ENCODE measurements around the gene ZSWIM4.
"Not testable (repeated sequence)": the region's sequence is repeated elsewhere in the genome, so short reads cannot be mapped to it uniquely, and the experiment has no call there.

The ZSWIM4 gene

DNA sequence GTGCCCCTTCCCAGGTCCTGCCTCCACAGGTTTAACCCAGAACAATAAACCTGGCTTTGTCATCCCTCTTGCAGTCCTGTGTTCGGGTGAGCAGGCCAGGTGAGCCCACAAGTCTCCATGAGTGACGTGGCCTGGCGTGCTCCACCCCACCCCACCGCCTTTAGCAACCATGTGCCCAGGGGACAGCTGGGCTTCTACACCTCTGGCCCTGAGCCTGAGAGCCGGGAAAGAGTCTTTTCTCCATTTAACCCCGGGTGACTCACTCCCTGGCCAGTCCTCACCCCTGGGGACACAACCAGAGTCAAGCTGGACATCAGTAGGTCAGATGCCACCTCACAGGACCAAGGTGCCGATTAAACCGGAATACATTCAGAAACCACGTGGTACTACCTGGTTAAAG lies 16.8 kb upstream of the ZSWIM4 start:
- DNase-seq (ENCODE audit: low spot score) = no peak

DNA sequence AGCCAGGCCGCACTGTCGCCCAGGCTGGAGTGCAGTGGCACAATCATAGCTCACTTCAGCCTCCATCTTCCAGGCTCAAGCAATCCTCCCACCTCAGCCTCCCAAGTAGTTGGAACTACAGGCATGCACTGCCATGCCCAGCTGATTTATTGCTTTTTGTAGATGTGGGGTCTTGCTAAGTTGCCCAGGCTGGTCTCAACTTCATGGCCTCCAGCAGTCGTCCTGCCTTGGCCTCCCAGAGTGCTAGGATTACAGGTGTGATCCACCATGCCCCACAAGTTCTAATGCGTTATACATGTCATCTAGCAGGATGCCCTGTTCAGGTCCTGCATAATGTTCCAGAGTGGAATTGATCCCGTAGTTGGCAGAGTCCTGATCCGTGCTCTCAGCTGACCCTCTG lies 16.4 kb upstream of the ZSWIM4 start:
- no peak for DNase-seq (ENCODE audit: low spot score)

DNA sequence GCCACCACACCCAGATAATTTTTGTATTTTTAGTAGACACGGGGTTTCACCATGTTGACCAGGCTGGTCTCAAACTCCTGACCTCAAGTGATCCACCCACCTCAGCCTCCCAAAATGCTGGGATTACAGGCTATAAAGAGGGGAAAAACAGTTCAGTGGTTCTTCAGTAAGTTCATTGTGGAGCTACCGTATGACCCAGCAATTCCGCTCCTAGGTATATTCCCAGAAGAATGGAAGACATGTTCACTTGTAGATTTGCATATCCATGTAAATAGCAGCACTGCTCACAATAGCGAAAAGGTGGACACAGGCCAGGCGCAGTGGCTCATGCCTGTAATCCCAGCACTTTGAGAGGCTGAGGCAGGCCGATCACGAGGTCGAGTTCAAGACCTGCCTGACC lies 15.4 kb upstream of the ZSWIM4 start:
- DNase-seq (ENCODE audit: low spot score) = not testable (repeated sequence)

DNA sequence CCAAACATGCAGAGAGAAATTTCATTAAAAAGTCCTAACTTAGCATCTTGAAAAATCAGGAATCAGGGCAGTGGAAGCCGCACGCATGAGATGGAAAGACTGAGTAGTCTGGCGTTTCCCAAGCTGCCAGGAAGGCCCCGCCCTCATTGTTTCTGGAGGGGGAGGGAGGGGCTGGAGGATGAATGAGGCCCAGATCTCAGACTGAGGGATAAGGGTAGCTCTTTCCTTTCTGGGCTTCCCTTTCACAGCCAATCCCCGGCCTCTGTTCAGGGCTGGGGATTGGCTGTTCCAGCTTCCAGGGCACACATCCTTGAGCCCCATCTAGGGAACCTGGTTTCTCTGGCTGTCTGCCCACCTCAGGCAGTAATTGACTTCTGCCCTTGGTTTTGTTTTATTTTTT lies 13.7 kb upstream of the ZSWIM4 start:
- no peak for DNase-seq (ENCODE audit: low spot score)

DNA sequence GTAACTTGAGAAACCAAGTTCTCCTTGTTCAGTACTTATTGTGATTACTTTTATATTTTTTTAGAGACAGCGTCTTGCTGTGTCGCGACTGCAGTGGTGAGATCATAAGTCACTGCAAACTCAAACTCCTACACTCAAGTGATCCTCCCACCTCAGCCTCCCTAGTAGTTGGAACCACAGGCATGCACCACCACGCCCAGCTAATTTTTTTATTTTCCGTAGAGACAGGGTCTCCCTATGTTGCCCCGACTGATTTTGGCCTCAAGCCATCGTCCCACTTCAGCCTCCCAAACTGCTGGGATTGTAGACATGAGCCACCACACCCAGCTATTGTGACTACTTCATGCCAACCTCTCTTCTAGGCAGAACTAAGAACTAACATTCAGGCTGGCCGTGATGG lies 12.7 kb upstream of the ZSWIM4 start:
- DNase-seq (ENCODE audit: low spot score) = no peak

DNA sequence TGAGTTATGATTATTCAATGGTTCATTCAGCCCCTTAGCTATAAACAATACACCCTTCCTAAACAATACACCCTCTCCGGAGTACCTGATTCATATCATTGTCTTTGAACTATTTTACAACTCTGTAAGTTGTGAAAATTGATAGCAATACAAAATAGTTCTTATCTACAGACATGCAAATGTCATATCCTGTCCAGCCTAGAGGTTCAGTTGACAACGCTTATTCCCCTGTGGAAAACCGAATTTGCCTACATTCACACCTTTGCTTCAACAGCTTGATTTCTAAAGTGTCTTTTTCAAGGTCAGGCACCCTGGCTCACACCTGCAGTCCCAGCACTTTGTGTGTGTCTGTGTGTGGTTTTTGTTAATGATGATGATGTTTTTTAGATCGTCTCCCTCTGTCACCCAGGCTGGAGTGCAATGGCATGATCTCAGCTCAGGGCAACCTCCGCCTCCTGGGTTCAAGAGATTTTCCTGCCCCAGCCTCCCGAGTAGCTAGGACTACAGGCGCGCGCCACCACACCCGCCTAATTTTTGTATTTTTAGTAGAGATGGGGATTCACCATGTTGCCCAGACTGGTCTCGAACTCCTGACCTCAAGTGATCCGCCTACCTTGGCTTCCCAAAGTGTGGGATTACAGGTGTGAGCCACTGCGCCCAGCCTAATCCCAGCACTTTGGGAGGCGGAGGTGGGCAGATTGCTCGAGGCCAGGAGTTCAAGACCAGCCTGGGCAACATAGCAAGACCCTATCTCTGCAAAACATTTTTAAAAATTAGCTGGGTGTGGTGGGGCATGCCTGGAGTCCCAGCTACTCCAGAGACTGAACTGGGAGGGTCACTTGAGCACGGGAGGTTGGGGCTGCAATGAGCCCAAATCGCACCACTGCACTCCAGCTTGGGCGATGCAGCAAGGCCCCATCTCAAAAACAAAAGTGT lies 11.4 kb upstream of the ZSWIM4 start:
- DNase-seq (ENCODE audit: low spot score) = no peak

DNA sequence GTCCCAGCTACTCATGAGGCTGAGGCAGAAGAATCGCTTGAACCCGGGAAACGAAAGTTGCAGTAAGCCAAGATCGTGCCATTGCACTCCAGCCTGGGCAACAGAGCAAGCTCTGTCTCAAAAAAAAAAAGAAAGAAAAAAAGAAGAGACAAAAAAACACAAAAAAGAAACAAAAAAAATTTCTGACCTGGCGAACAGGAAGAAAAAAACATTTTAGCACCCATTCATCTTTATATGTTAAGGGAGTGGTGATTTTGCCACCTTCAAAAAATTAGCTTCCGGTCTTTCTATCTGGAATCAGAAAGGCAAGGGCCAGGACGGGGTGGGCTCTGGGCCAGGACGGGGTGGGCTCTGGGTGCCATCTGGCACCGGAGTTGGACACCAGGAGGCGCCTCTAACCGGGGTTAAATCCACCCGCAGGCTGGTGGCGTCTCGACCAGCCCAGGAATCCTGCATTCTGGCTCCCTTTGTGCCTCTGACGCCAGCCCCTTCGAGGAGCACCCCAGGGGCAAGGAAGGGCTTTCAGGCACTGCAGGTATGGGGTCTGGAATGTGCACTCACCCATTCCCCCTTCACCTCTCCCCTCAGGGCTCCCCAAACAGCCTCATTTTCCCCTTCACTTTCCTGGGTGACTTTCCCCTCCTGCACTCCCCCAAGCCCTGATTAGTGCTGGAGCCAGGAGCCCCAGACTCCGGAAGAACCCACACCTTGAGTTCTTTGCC lies 10.4 kb upstream of the ZSWIM4 start:
- DNase-seq (ENCODE audit: low spot score) = peak; percentile 73

DNA sequence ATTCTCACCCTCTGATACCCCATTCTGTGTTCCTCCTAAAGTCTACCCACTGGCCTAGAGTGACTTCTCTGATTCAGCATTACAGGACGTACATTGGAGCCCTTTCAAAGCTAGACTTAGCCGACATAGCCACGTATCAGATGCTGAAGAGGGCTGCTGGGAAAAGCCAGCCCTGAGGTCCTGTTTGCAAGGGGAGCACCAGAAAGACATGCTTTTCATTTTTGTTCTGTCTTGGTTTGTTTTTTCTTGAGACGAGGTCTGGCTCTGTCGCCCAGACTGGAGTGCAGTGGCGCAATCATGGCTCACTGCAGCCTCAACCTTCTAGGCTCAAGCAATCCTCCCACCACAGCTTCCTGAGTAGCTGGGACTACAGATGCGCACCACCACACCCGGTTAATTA lies 6.3 kb upstream of the ZSWIM4 start:
- DNase-seq (ENCODE audit: low spot score) = no peak

DNA sequence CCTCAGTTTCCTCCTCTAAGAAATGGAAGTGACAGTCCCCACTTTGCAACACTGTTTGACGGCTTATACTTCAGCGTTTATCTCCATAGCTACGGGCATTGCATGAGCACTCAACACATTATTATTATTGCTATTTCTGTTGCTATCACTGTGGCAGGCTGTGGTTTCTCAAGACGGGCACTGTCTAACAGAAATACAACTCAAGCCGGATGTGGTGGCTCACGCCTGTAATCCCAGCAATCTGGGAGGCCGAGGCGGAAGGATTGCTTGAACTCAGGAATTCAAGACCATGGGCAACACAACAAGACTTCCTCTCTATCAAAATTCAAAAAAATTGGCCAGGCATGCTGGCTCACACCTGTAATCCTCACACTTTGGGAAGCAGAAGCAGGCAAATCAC lies 4.9 kb upstream of the ZSWIM4 start:
- no peak for DNase-seq (ENCODE audit: low spot score)

DNA sequence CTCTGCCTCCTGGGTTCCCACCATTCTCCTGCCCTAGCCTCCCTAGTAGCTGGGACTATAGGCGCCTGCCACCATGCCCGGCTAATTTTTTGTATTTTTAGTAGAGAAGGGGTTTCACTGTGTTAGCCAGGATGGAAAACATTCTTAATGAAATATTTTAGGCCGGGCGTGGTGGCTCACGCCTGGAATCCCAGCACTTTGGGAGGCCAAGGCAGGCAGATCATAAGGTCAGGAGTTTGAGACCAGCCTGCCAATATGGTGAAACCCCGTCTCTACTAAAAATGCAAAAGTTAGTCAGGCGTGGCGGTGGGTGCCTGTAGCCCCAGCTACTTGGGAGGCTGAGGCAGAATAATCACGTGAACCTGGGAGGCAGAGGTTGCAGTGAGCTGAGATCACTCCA lies 1.9 kb upstream of the ZSWIM4 start:
- not testable (repeated sequence) for DNase-seq (ENCODE audit: low spot score)

DNA sequence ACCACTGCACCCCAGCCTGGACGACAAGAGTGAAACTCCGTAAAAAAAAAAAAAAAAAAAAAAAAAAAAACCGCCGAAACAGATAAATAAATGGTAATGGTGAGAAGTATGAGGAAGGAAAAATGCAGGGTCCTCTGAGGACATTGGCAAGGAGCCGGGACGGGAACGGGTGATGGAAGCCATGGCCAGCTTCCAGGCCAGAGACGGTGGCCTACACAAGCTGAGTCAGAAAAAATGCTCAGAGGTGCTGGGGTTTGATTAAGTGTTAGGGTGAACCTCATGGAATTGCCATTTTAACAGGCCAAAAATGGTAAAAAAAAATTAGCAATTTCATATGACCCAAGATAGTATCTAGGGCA lies 866 bp upstream of the ZSWIM4 start:
- no peak for DNase-seq (ENCODE audit: low spot score)

DNA sequence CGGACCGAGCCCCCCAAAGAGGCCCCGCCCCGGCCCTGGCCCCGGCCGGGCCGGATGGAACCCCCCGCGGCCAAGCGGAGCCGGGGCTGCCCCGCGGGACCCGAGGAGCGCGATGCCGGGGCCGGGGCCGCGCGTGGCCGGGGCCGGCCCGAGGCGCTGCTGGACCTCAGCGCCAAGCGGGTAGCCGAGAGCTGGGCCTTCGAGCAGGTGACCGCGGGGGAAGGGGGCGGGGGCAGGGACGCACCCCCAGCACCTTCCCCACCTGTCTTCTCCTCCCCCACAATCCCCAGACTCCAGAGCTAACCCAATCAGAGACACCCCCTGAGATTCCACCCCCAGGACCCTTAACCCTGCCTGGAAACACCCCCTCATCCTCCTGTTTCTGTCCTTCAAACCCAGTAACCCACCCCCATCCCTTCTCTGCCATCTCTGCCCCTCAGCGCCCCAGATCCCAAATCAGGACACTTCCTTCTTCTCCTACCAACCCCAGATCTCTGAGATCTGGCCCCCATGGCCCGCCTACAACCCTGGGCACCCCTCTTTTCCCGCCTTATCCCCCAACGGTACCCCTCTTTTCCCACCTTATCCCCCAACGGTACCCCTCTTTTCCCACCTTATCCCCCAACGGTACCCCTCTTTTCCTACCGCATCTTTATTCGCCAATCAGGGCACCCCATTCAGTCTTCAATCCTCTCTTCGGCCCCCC lies 505 bp downstream of the ZSWIM4 start:
- peak; percentile 53 for DNase-seq (ENCODE audit: low spot score)

DNA sequence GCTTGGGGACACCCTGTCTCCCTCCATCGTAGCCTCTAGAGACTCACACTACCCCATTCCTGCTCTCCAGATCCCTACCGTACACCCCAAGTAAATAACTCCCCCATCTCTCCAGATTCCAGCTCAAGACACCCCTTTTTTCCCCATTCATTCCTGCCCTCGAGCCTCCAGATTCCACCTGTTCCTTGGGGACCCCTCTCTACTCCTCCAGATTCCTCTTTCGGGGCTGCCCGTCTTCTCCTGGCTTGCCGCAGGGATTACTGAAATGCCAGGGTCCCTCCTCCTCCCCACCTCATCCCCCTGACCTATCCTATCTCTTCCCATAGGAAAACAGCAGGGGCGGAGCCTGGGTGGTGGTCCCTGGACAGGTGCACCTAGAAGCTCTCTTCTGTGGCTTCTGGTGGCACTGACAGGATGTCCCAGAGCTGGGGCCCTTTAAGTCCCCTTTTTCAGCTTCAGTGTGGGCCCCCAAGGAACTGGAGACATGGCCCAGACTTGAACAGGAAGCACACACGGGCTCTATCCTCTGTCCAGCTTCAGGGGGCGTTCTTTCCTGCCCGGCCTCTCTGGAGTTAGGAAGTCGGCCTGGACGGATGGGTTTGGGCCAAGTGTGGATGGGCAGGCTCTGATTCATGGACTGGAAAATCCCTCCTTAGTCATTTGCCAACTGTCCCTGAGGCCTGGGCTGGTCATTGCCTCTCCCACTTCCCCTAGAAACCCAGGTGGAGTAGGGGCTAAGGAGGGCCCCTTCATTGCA lies 1.2 kb downstream of the ZSWIM4 start:
- DNase-seq (ENCODE audit: low spot score) = no peak

DNA sequence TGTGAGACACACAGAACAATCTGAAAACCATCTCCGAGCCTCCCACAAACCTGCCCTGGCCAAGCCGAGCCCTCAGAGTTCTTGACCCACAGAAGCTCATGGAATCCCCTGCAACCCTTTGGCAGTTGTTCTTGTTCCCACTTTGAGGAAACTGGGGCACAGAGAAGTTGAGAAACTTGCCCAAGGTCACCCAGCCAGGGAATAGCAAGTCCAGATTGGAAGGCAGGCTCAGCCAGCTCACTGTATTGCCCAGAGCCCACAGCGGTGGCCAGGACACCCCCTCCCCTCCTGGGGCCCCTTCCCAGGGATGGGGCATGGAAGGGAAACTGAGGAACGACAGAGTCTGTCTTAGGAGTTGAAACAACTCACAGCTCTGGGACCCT lies 1.8 kb downstream of the ZSWIM4 start:
- no peak for DNase-seq (ENCODE audit: low spot score)

DNA sequence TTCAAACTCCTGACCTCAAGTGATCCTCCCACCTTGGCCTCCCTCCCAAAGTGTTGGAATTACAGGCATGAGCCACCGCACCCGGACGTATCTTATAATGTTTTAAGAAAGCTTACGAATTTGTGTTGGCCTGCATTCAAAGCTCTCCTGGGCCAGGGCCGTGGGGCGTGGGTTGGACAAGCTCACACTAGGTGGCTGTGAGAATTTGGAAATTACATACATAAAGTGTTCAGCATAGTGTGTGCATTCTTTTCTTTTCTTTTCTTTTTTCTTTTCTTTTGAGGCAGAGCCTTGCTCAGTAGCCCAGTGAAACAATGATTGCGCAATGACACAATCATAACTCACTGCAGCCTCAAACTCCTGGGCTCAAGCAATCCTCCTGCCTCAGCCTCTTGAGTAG lies 2.6 kb downstream of the ZSWIM4 start:
- no peak for DNase-seq (ENCODE audit: low spot score)

DNA sequence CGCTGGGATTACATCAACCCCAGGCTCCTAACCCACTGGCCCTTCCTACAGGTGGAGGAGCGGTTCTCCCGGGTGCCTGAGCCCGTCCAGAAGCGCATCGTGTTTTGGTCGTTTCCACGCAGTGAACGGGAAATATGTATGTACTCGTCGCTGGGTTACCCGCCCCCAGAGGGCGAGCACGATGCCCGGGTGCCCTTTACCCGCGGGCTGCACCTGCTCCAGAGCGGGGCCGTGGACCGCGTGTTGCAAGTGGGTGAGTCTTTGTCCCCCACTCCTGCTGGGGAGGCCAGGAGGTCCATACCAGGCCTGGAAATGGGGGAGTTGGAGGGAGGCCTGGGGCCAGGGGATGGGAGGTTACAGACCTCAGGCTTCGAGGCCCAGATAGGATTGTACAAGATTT lies 4.4 kb downstream of the ZSWIM4 start:
- DNase-seq (ENCODE audit: low spot score) = no peak

DNA sequence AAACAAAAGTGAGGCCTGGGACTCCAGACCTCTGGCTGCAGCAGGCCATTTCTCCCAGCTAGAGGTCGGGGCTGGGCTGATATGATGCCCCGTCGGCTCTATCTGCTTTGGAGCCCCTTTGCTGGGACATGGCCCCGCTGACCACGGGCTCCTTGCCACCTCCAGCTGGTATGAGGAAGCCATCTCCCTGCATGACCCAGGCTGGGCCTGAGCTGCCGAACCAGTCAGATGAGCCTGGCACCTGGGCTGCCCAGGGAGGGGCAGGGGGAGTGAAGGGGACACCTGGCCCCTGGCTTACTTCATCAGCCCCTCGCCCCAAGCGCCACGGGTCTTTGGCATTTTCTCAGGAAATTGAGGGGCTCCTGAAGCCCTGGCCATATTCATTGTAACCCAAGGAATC lies 7.8 kb downstream of the ZSWIM4 start:
- DNase-seq (ENCODE audit: low spot score) = no peak

DNA sequence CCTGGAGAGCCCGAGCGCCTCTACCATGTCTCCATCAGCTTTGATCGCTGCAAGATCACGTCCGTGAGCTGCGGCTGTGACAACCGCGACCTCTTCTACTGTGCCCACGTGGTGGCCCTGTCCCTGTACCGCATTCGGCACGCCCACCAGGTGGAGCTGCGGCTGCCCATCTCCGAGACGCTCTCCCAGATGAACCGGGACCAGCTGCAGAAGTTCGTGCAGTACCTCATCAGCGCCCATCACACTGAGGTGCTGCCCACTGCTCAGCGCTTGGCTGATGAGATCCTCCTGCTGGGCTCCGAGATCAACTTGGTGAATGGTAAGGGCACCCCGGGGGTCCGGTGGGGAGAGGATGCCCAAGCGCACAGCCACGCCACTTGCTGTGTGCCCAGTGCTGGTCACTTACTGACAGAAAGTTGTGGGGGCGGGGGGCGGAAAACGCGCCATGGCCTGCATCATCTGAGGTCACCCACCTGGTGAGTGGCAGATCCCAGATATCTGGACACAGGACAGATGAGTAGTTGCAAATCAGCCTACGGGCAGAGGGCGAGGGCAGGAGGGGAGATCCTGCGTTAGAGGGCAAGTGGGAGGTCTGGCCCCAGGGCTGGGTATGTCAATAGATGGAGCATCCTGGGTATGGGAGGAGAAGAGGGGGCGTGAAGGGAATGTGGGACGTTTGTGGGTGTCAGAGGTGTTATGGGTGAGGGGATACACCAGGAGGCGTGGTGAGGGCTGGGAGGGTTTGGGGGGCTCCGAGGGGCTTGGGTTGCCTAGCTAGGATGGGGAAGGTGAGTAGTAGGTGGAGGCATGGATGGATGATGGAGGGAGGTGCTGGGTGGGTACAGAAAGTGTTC lies 9.8 kb downstream of the ZSWIM4 start:
- no peak for DNase-seq (ENCODE audit: low spot score)

DNA sequence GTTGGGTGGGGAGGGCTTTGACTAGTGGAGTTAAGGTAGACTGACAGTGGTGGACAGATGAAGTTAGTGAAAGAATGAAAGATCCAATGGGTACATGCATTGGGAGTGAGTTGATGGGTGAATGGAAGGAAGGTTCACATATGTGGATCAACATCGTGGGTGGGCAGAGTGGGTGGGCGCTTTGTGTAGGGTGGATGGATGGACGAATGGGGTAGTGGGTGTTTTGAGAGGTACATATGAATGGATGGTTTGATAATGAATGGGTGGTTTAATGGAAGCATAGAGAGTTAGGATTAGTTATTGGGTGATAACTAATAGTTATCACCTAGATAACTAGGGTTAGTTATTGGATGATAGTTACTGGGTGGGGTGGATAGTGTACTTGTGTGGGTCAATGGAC lies 11.5 kb downstream of the ZSWIM4 start:
- DNase-seq (ENCODE audit: low spot score) = no peak

DNA sequence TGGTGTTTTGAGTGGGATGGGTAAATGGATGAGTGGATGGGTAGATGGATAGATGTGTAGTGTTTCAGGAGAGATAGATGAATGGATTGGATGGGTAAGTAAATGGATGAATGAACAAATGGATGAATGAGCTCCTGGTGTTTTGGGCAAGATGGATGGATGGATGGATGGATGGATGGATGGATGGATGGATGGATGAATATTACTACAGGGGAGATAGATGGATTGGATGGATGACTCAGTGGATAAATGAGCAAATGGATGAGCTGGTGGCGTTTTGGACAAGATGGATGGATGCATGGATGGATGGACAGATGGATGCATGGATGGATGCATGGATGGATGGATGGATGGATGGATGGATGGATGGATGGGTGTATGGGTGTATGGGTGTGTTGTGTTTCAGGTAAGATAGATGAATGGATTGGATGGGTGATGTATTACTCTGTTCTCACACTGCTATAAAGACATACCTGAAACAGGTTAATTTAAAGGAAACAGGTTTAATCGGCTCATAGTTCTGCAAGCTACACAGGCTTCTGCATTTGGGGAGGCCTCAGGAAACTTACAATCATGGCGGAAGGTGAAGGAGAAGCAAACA lies 12.3 kb downstream of the ZSWIM4 start:
- DNase-seq (ENCODE audit: low spot score) = no peak

DNA sequence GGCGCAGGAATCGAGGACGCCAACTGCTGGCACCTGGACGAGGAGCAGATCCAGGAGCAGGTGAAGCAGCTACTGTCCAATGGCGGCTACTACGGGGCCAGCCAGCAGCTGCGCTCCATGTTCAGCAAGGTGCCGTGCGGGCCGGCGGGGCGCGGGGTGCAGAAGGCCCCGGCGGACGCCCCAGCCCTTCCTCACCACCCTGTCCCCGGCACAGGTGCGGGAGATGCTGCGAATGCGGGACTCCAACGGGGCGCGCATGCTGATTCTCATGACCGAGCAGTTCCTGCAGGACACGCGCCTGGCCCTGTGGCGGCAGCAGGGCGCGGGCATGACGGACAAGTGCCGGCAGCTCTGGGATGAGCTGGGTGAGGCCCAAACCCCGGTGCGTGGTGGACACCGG lies 13.6 kb downstream of the ZSWIM4 start:
- no peak for DNase-seq (ENCODE audit: low spot score)

Data from HuH-7.5 (cell line).